K562 (cell line): ENCODE measurements around the gene PLPP1. TPM values are rescaled to one million over a fixed set of nuclear protein-coding genes. Genes with fewer than 3 reads are reported as not detected.

Experiments used
- ATAC-seq: fragments of 200-7000 bp; cut with Tn5 transposase; 3 replicates; pipeline ENCODE4 v1.9.1; 2020; ENCODE audit warnings: moderate library complexity
- BruUV-seq: library from RNA; stranded (reverse); fragments of 400-500 nt; replicated peaks from 2 replicates; lab custom pipeline; 2021; lab: Mats Ljungman, UMichigan
- CTCF ChIA-PET: fragments of 300-600 bp; formaldehyde crosslinking; extraction: SDS; loops from one replicate; lab custom pipeline; 2021; ENCODE audit warnings: low intra/inter-chr PET ratio; lab: Yijun Ruan, JAX
- POLR2A ChIA-PET: fragments of 300-600, 350-650 bp; sonication (Branson Sonifier 250); formaldehyde crosslinking; extraction: SDS; loops from one replicate; lab custom pipeline; 2021; ENCODE audit warnings: antibody characterized with exemption, inconsistent platforms; lab: Yijun Ruan, JAX
- DNase-seq, 4 experiments: peaks; one replicate each; pipeline versions ENCODE4 v3.0.0 to v3.0.0-alpha.2; 2011 to 2018; ENCODE audit warnings: low spot score in 3 of 4, mixed read lengths in 3 of 4; ENCODE audit errors: extremely low read depth in 1 of 4
- FAIRE-seq: peaks from 2 replicates; lab custom pipeline; 2011; peaks lifted over from hg19 to GRCh38; lab: Jason Lieb, UNC
- H2AFZ ChIP-seq: 2 replicates; pipeline ENCODE4 v1.6.0; 2011; ENCODE audit warnings: low read depth, low read length, control low read depth, inconsistent platforms
- H3K27ac ChIP-seq: fragments of 200-600 bp; 3 replicates; pipeline ENCODE4 v1.8.0; 2011; ENCODE audit warnings: low read depth, mild to moderate bottlenecking, control low read depth, inconsistent platforms, low read length, moderate library complexity, mixed read lengths; ENCODE audit errors: extremely low read depth
- H3K27me3 ChIP-seq, 2 experiments: fragments of 300-600 bp in 1 of 2; 2 replicates in 1 of 2; 3 replicates in 1 of 2; pipeline versions ENCODE4 v1.6.0 to v1.8.0; 2011; ENCODE audit warnings: inconsistent platforms in 2 of 2, low read length in 2 of 2, mild to moderate bottlenecking in 1 of 2, mixed read lengths in 1 of 2, moderate library complexity in 1 of 2; ENCODE audit not compliant: control insufficient read depth in 2 of 2, insufficient read depth in 2 of 2
- H3K36me3 ChIP-seq: fragments of 300-600 bp; 3 replicates; pipeline ENCODE4 v1.8.0; 2011; ENCODE audit warnings: mild to moderate bottlenecking, low read length, inconsistent platforms; ENCODE audit not compliant: control insufficient read depth, insufficient read depth
- H3K4me1 ChIP-seq, 2 experiments: fragments of 200-600 bp in 1 of 2; replicated peaks in 1 of 2; 2 replicates in 1 of 2; 3 replicates in 1 of 2; pipeline versions ENCODE4 v1.5.1 to v1.8.0; 2011; ENCODE audit warnings: inconsistent platforms in 2 of 2, low read length in 2 of 2, mild to moderate bottlenecking in 1 of 2, mixed read lengths in 1 of 2, moderate library complexity in 1 of 2; ENCODE audit not compliant: control insufficient read depth in 2 of 2, insufficient read depth in 2 of 2
- H3K4me2 ChIP-seq: 2 replicates; pipeline ENCODE4 v1.6.1; 2011; ENCODE audit warnings: low read length, control low read depth, inconsistent platforms, mixed read lengths; ENCODE audit not compliant: insufficient read depth
- H3K4me3 ChIP-seq: fragments of 200-600 bp; sonication (generic), shearing (Covaris generic); 2 replicates; pipeline ENCODE4 v1.5.1; 2016; ENCODE audit warnings: control low read depth, inconsistent platforms
- H3K79me2 ChIP-seq: fragments of 200-600 bp; 3 replicates; pipeline ENCODE4 v1.8.0; 2011; ENCODE audit warnings: low read length, inconsistent platforms; ENCODE audit not compliant: control insufficient read depth, insufficient read depth
- H3K9ac ChIP-seq, 2 experiments: 2 replicates each; pipeline versions ENCODE4 v1.6.0 to v1.6.1; 2011; ENCODE audit warnings: low read depth in 2 of 2, low read length in 2 of 2, control low read depth in 1 of 2, inconsistent platforms in 1 of 2, mild to moderate bottlenecking in 1 of 2, mixed read lengths in 1 of 2; ENCODE audit not compliant: insufficient read depth in 1 of 2
- H3K9me1 ChIP-seq: one replicate; pipeline ENCODE4 v1.6.0; 2011; ENCODE audit warnings: inconsistent platforms, mild to moderate bottlenecking, low read length, moderate library complexity; ENCODE audit not compliant: control insufficient read depth, insufficient read depth
- H3K9me3 ChIP-seq: replicated peaks from 2 replicates; pipeline ENCODE4 v1.5.1; 2011; ENCODE audit warnings: low read depth, low read length, inconsistent platforms; ENCODE audit not compliant: control insufficient read depth, insufficient read depth
- H4K20me1 ChIP-seq: replicated peaks from 2 replicates; pipeline ENCODE4 v1.6.1; 2011; ENCODE audit warnings: low read length, inconsistent platforms, mixed read lengths; ENCODE audit not compliant: control insufficient read depth, insufficient read depth
- ARHGAP35 ChIP-seq: fragments of 450-650 bp; IDR thresholded peaks from 2 replicates; pipeline ENCODE4 v1.6.1; 2018; ENCODE audit not compliant: partially characterized antibody
- ATF7 ChIP-seq: fragments of 450-650 bp; IDR thresholded peaks from 2 replicates; pipeline ENCODE4 v1.7.1; 2014; ENCODE audit warnings: mild to moderate bottlenecking, moderate library complexity
- GABPB2 ChIP-seq: fragments of 250-450 bp; sonication (Bioruptor Pico); conservative IDR thresholded peaks from 2 replicates; pipeline ENCODE4 v1.5.1; 2021; ENCODE audit warnings: mild to moderate bottlenecking
- PHB ChIP-seq: fragments of 250-450 bp; sonication (Bioruptor Pico); IDR thresholded peaks from 2 replicates; pipeline ENCODE4 v1.5.0; 2021
- PYGO2 ChIP-seq: fragments of 450-650 bp; IDR thresholded peaks from 2 replicates; pipeline ENCODE4 v1.6.1; 2016; ENCODE audit warnings: mild to moderate bottlenecking, missing genetic modification characterization, moderate library complexity, missing compliant biosample characterization
- TOE1 ChIP-seq, 2 experiments: fragments of 450-650 bp in 1 of 2; sonication (generic) in 1 of 2; formaldehyde crosslinking in 1 of 2; IDR thresholded peaks; 2 replicates each; pipeline versions ENCODE4 v1.7.1 to v1.8.0; 2016 to 2022; ENCODE audit warnings: borderline replicate concordance in 2 of 2, mild to moderate bottlenecking in 2 of 2, antibody characterized with exemption in 1 of 2, inconsistent platforms in 1 of 2, low read depth in 1 of 2, missing genetic modification reagents in 1 of 2, moderate library complexity in 1 of 2
- WGBS: fragments of 100-300 bp; shearing (Covaris generic); methylation state at CpG from one replicate; pipeline ENCODE4 v1.1.6; 2016; ENCODE audit warnings: low coverage, mixed read lengths; ENCODE audit not compliant: insufficient coverage; ENCODE audit errors: missing lambda C conversion rate; 5-methylcytosine and 5-hydroxymethylcytosine counted together
- in situ Hi-C: fragments of 300-500 bp; cut with MboI; formaldehyde crosslinking; loops from 4 replicates; pipeline ENCODE4 v1.15.0; 2018; ENCODE audit warnings: inconsistent platforms, mixed read lengths
- intact Hi-C: fragments of 100-400 bp; cut with micrococcal nuclease; formaldehyde crosslinking; loops from 2 replicates; pipeline ENCODE4 v1.14.2; 2022
- polyA plus RNA-seq, 8 experiments: library from polyadenylated mRNA; depleted of rRNA in 4 of 8; stranded (reverse) in 5 of 8; unstranded in 3 of 8; fragments of >200 nt; fragmentation: Nextera tagmentation in 2 of 8; fragmentation: Illumina TruSeq in 1 of 8; extraction: Ambion mirVana in 2 of 8; extraction: Trizol in 1 of 8; gene quantifications; 2 replicates each; pipeline versions ENCODE4 v1.2.1 to v1.2.3, GENCODE V29; 2011 to 2014; ENCODE audit warnings: inconsistent platforms in 1 of 8, missing spikeins in 1 of 8
- total RNA-seq, 7 experiments: library from RNA; depleted of rRNA in 6 of 7; stranded (reverse); fragments of >200 nt in 6 of 7; fragmentation: Illumina TruSeq in 2 of 7; extraction: Trizol in 2 of 7; gene quantifications; 2 replicates each; pipeline versions ENCODE4 v1.2.1 to v1.2.3, GENCODE V29; 2011 to 2021; ENCODE audit warnings: low replicate concordance in 1 of 7
- TF ChIP-seq, protein P1 (sequence below), 2 experiments: fragments of 450-650 bp in 1 of 2; sonication (generic) in 1 of 2; formaldehyde crosslinking in 1 of 2; IDR thresholded peaks in 1 of 2; conservative IDR thresholded peaks in 1 of 2; 2 replicates each; pipeline versions ENCODE4 v1.6.1 to v1.8.1; 2016 to 2023; ENCODE audit warnings: mild to moderate bottlenecking in 2 of 2, moderate library complexity in 2 of 2, inconsistent platforms in 1 of 2, missing genetic modification reagents in 1 of 2
- TF ChIP-seq, protein P2 (sequence below), 3 experiments: IDR thresholded peaks in 2 of 3; conservative IDR thresholded peaks in 1 of 3; 2 replicates each; pipeline ENCODE4 v1.5.1; 2011 to 2012; ENCODE audit warnings: low read length in 3 of 3, mild to moderate bottlenecking in 3 of 3, control low read depth in 2 of 3, improper control_type of control experiment in 1 of 3, inconsistent platforms in 1 of 3, low read depth in 1 of 3, mixed read lengths in 1 of 3, moderate library complexity in 1 of 3; ENCODE audit not compliant: insufficient read depth in 2 of 3

PLPP1 gene
- total and polyA plus RNA-seq, 9 of the 15 experiments (the other 6 are each of a cell fraction or from before 2014, with no cell fraction given) = 0.04 to 0.24 (median 0.04) TPM; not detected in 6

DNA sequence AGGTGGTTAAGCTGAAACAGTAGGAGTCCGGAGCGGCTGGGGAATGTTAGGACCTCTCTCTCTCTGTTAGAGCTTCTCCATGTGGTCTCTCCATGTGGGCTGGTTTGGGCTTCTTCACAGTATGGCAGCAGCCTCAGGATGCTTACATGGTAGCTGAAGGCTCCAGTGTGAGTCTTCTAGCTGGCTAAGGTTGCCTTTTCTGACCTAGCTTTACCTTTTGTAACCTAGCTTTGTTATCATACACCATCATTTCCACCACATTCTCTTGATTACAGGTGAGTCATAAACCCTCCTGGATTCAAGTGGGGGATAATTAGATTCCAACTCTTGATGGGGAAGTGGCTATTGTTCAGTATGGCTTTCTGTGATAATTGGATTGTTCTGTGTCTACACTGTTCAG lies 128.5 kb downstream of the PLPP1 start (continued):
- TF ChIP-seq, protein P1, sequence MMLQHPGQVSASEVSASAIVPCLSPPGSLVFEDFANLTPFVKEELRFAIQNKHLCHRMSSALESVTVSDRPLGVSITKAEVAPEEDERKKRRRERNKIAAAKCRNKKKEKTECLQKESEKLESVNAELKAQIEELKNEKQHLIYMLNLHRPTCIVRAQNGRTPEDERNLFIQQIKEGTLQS (IDR thresholded peaks at IDR 0.05) = no peak
- TF ChIP-seq, protein P1 (CRISPR knock-in tag; conservative IDR thresholded peaks at IDR 0.05) = no peak
- TF ChIP-seq PYGO2 (tag) (no peak), ARHGAP35 (no peak), GABPB2 (CRISPR knock-in tag) (no peak), TOE1 (IDR thresholded peaks at IDR 0.05; ENCODE audit: borderline replicate concordance) (no peak), TOE1 (CRISPR knock-in tag; IDR thresholded peaks at IDR 0.05; ENCODE audit: borderline replicate concordance, low read depth) (no peak)
- TF ChIP-seq, all 486 proteins: peak for 0

DNA sequence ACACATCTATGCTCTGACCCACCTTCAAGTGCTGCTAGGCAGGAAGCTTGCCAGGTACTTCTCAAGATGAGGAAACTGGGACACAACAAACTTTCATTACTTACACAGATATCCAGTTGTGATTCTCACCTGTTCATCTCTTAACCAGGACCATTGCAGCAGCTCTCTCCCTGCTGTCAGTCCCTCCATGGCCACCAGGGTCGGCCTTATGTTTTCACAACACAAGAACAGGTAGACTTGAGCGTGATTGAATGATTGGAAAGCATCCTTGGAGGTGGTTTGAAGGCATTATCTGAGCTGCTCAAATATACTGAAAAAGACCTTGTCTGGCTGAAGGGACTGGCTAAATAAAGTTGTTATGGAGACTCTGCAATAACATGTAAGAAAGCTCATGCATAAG lies 132.6 kb downstream of the PLPP1 start:
- Histone ChIP-seq H3K27ac (no peak overlapping the region), H3K9me1 (no peaks in the 10 kb centered on the region), H4K20me1 (no peaks in the 10 kb centered on the region), H2AFZ (no peak overlapping the region), H3K4me1 (no peaks in the 10 kb centered on the region), H3K79me2 (no peaks in the 10 kb centered on the region), H3K36me3 (peaks cover 93% of the 10 kb centered on the region), H3K4me3 (no peak overlapping the region), H3K9ac (no peak overlapping the region), H3K4me2 (no peak overlapping the region), H3K9me3 (no peaks in the 10 kb centered on the region), H3K27me3 (no peaks in the 10 kb centered on the region)
- intact Hi-C loops = no loop called here
- TF ChIP-seq PHB (no peak), ATF7 (no peak)
- TF ChIP-seq, protein P2, sequence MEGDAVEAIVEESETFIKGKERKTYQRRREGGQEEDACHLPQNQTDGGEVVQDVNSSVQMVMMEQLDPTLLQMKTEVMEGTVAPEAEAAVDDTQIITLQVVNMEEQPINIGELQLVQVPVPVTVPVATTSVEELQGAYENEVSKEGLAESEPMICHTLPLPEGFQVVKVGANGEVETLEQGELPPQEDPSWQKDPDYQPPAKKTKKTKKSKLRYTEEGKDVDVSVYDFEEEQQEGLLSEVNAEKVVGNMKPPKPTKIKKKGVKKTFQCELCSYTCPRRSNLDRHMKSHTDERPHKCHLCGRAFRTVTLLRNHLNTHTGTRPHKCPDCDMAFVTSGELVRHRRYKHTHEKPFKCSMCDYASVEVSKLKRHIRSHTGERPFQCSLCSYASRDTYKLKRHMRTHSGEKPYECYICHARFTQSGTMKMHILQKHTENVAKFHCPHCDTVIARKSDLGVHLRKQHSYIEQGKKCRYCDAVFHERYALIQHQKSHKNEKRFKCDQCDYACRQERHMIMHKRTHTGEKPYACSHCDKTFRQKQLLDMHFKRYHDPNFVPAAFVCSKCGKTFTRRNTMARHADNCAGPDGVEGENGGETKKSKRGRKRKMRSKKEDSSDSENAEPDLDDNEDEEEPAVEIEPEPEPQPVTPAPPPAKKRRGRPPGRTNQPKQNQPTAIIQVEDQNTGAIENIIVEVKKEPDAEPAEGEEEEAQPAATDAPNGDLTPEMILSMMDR (IDR thresholded peaks at IDR 0.05 in 2 of 3, conservative IDR thresholded peaks at IDR 0.05 in 1 of 3; ENCODE audit: insufficient read depth in 2 of 3, low read depth in 1 of 3, low read length in 3 of 3) = 0 out of 6 replicates have a peak, but pooled peaks of 1 of the 3 experiments have one; percentile 9
- BruUV-seq = no TSS peak
- 67% methylated on average over 2 of the region's 2 CpGs for WGBS
- in situ Hi-C loops = no loop called here
- CTCF ChIA-PET = no interaction called here
- DNase-seq (no peak), ATAC-seq (0 out of 3 replicates have a peak, but pooled peaks have one; percentile 28), FAIRE-seq (no peak)
- POLR2A ChIA-PET = interaction anchor here (1.8 kb wide), 1 partner anchor 12 kb away, joined by 4 read pairs; no protein-coding TSS in a partner anchor
